IPS-20b (cell line): Measurements from ENCODE around the gene OR9K2.
"Not testable (repeated sequence)": the region's sequence is repeated elsewhere in the genome, so short reads cannot be mapped to it uniquely, and the experiment has no call there.

Source experiments
- H3K27ac ChIP-seq: one replicate; pipeline ENCODE4 v1.5.1; 2013; ENCODE audit warnings: low read length
- H3K27me3 ChIP-seq: 2 replicates; pipeline ENCODE4 v1.6.1; 2013; ENCODE audit warnings: mild to moderate bottlenecking, low read length, inconsistent platforms; ENCODE audit not compliant: insufficient read depth
- H3K36me3 ChIP-seq: 2 replicates; pipeline ENCODE4 v1.6.1; 2013; ENCODE audit warnings: low read depth, mild to moderate bottlenecking, inconsistent platforms, low read length, moderate library complexity; ENCODE audit not compliant: insufficient read depth
- H3K4me1 ChIP-seq: 2 replicates; pipeline ENCODE4 v1.6.1; 2013; ENCODE audit warnings: mild to moderate bottlenecking, control low read depth, inconsistent platforms, low read length, moderate library complexity; ENCODE audit not compliant: insufficient read depth
- H3K4me3 ChIP-seq: 2 replicates; pipeline ENCODE4 v1.5.1; 2013; ENCODE audit warnings: mild to moderate bottlenecking, low read length, inconsistent platforms
- H3K9ac ChIP-seq: 2 replicates; pipeline ENCODE4 v1.6.1; 2013; ENCODE audit warnings: low read depth, mild to moderate bottlenecking, inconsistent platforms, low read length, moderate library complexity
- H3K9me3 ChIP-seq: 2 replicates; pipeline ENCODE4 v1.6.1; 2013; ENCODE audit warnings: mild to moderate bottlenecking, low read depth, low read length, inconsistent platforms; ENCODE audit not compliant: insufficient read depth

Gene OR9K2

GRCh38 chr12:55126106-55126505 is at the start of gene OR9K2:
Gene OR9K2 (plus strand): TSS chr12:55126406. CDS start chr12:55129835, 3,429 bp downstream.
- H3K36me3 ChIP-seq = no peaks in the 10 kb centered on the region
- no peaks in the 10 kb centered on the region for H3K9me3 ChIP-seq
- no peak within 1 kb of the TSS for H3K4me3 ChIP-seq
- H3K27me3 ChIP-seq = no peaks in the 10 kb centered on the region
- no peaks in the 10 kb centered on the region for H3K4me1 ChIP-seq
- H3K27ac ChIP-seq = no peak within 1 kb of the TSS
- H3K9ac ChIP-seq = no peak within 1 kb of the TSS

GRCh38 chr12:55092579-55092978 is 33.6 kb upstream of the OR9K2 start:
- H3K27me3 ChIP-seq = no peaks in the 10 kb centered on the region
- no peaks in the 10 kb centered on the region for H3K4me1 ChIP-seq
- H3K9ac ChIP-seq = no peak overlapping the region
- no peaks in the 10 kb centered on the region for H3K9me3 ChIP-seq
- H3K4me3 ChIP-seq = no peak overlapping the region
- no peak overlapping the region for H3K27ac ChIP-seq
- no peaks in the 10 kb centered on the region for H3K36me3 ChIP-seq

- Histone ChIP-seq H3K4me1 (peaks cover 6% of the 10 kb centered on the region; the same call in 1 of the 2 replicates), H3K4me3 (peak overlapping the region; percentile 34; the same call in 1 of the 2 replicates), H3K9ac (no peak overlapping the region), H3K36me3 (no peaks in the 10 kb centered on the region), H3K9me3 (no peaks in the 10 kb centered on the region), H3K27ac (no peak overlapping the region), H3K27me3 (no peaks in the 10 kb centered on the region)
Measured at GRCh38 chr12:55112378-55112875, 13.8 kb upstream of the OR9K2 start.

GRCh38 chr12:55116152-55116551 is 10.1 kb upstream of the OR9K2 start:
- H3K9me3 ChIP-seq = no peaks in the 10 kb centered on the region
- no peak overlapping the region for H3K4me3 ChIP-seq
- no peaks in the 10 kb centered on the region for H3K27me3 ChIP-seq
- H3K9ac ChIP-seq = no peak overlapping the region
- H3K27ac ChIP-seq = no peak overlapping the region
- no peaks in the 10 kb centered on the region for H3K36me3 ChIP-seq
- peaks cover 6% of the 10 kb centered on the region; the same call in 1 of the 2 replicates for H3K4me1 ChIP-seq

GRCh38 chr12:55132816-55133215 is 6.6 kb downstream of the OR9K2 start:
- H3K27me3 ChIP-seq = no peaks in the 10 kb centered on the region
- H3K4me1 ChIP-seq = no peaks in the 10 kb centered on the region

GRCh38 chr12:55142669-55143565 is 16.7 kb downstream of the OR9K2 start:
- Histone ChIP-seq H3K27me3 (no peaks in the 10 kb centered on the region), H3K4me3 (no peak overlapping the region), H3K36me3 (no peaks in the 10 kb centered on the region), H3K4me1 (no peaks in the 10 kb centered on the region), H3K27ac (no peak overlapping the region), H3K9ac (no peak overlapping the region), H3K9me3 (no peaks in the 10 kb centered on the region)

More at GRCh38 chr12:55132816-55133215, 6.6 kb downstream of the OR9K2 start:
- Histone ChIP-seq H3K4me3 (no peak overlapping the region), H3K9ac (no peak overlapping the region), H3K9me3 (no peaks in the 10 kb centered on the region), H3K36me3 (no peaks in the 10 kb centered on the region), H3K27ac (no peak overlapping the region)

GRCh38 chr12:55143566-55143870 is 17.3 kb downstream of the OR9K2 start:
- no peaks in the 10 kb centered on the region for H3K27me3 ChIP-seq
- H3K27ac ChIP-seq = no peak overlapping the region
- H3K9me3 ChIP-seq = no peaks in the 10 kb centered on the region
- H3K4me3 ChIP-seq = no peak overlapping the region
- H3K4me1 ChIP-seq = no peaks in the 10 kb centered on the region
- H3K9ac ChIP-seq = no peak overlapping the region
- H3K36me3 ChIP-seq = no peaks in the 10 kb centered on the region

GRCh38 chr12:55167010-55167640 is 40.9 kb downstream of the OR9K2 start:
- H3K4me3 ChIP-seq = not testable (repeated sequence)

GRCh38 chr12:55171445-55171844 is 45.2 kb downstream of the OR9K2 start:
- Histone ChIP-seq H3K9me3 (no peaks in the 10 kb centered on the region), H3K27me3 (no peaks in the 10 kb centered on the region), H3K9ac (no peak overlapping the region), H3K4me3 (no peak overlapping the region), H3K27ac (no peak overlapping the region), H3K36me3 (no peaks in the 10 kb centered on the region), H3K4me1 (no peaks in the 10 kb centered on the region)

More at GRCh38 chr12:55167010-55167640, 40.9 kb downstream of the OR9K2 start:
- not testable (repeated sequence) for H3K27ac ChIP-seq, H3K36me3 ChIP-seq, H3K9me3 ChIP-seq, H3K9ac ChIP-seq, H3K27me3 ChIP-seq, H3K4me1 ChIP-seq

- not testable (repeated sequence) for H3K36me3 ChIP-seq, H3K27ac ChIP-seq, H3K27me3 ChIP-seq, H3K4me3 ChIP-seq, H3K9me3 ChIP-seq, H3K9ac ChIP-seq, H3K4me1 ChIP-seq
Measured at GRCh38 chr12:55171846-55172245, 45.6 kb downstream of the OR9K2 start.

GRCh38 chr12:55172686-55173085 is 46.5 kb downstream of the OR9K2 start:
- H3K27me3 ChIP-seq = no peaks in the 10 kb centered on the region
- H3K9ac ChIP-seq = no peak overlapping the region
- H3K4me3 ChIP-seq = no peak overlapping the region
- H3K36me3 ChIP-seq = no peaks in the 10 kb centered on the region
- no peaks in the 10 kb centered on the region for H3K9me3 ChIP-seq
- no peak overlapping the region for H3K27ac ChIP-seq
- H3K4me1 ChIP-seq = no peaks in the 10 kb centered on the region

GRCh38 chr12:55173456-55173855 is 47.2 kb downstream of the OR9K2 start:
- H3K27me3 ChIP-seq = no peaks in the 10 kb centered on the region
- no peaks in the 10 kb centered on the region for H3K4me1 ChIP-seq
- H3K9ac ChIP-seq = no peak overlapping the region
- no peak overlapping the region for H3K4me3 ChIP-seq
- H3K27ac ChIP-seq = no peak overlapping the region
- H3K36me3 ChIP-seq = no peaks in the 10 kb centered on the region
- no peaks in the 10 kb centered on the region for H3K9me3 ChIP-seq
